Colon (tissue), 2 donors: Measurements from ENCODE around the gene NXPE1.
"Not testable (repeated sequence)": the region's sequence is repeated elsewhere in the genome, so short reads cannot be mapped to it uniquely, and the experiment has no call there.

Experiments used
- FAIRE-seq: peaks from 2 replicates; lab custom pipeline; 2012; peaks lifted over from hg19 to GRCh38; lab: Jason Lieb, UNC
- donor health status: control.
- donor health status: control.

Gene NXPE1

GRCh38 chr11:114559425-114560310, at the start of gene NXPE1:
NXPE1 (minus strand) TSS chr11:114559881; CDS start chr11:114551201, 8,680 bp downstream.
- FAIRE-seq, result no peak

- no peak for FAIRE-seq
These were observed 49.7 kb upstream of the NXPE1 start for GRCh38 chr11:114609429-114609828.

GRCh38 chr11:114608605-114609004, 48.9 kb upstream of the NXPE1 start:
- not testable (repeated sequence) for FAIRE-seq

GRCh38 chr11:114607753-114608459, 48.2 kb upstream of the NXPE1 start:
- no peak for FAIRE-seq

GRCh38 chr11:114606802-114607075, 47.1 kb upstream of the NXPE1 start:
- not testable (repeated sequence) for FAIRE-seq

- FAIRE-seq, result no peak
These were observed 46.5 kb upstream of the NXPE1 start for GRCh38 chr11:114606003-114606801.

GRCh38 chr11:114605370-114605769, 45.7 kb upstream of the NXPE1 start:
- no peak for FAIRE-seq

GRCh38 chr11:114604886-114605285, 45.2 kb upstream of the NXPE1 start:
- no peak for FAIRE-seq

GRCh38 chr11:114604179-114604813, 44.6 kb upstream of the NXPE1 start:
- FAIRE-seq, result no peak

- FAIRE-seq, result not testable (repeated sequence)
These were observed 43.5 kb upstream of the NXPE1 start for GRCh38 chr11:114603151-114603550.

GRCh38 chr11:114598461-114598860, 38.8 kb upstream of the NXPE1 start:
- FAIRE-seq, result no peak

- no peak for FAIRE-seq
These were observed 36.7 kb upstream of the NXPE1 start for GRCh38 chr11:114596175-114596919.

- no peak for FAIRE-seq
These were observed 35.9 kb upstream of the NXPE1 start, which contains the start of gene NXPE4 for GRCh38 chr11:114595571-114595970. NXPE4 (minus strand) TSS chr11:114595786; CDS start chr11:114594759, 1,027 bp downstream.

GRCh38 chr11:114594703-114595102, 35.0 kb upstream of the NXPE1 start:
- no peak for FAIRE-seq

GRCh38 chr11:114587398-114587953, 27.8 kb upstream of the NXPE1 start:
- FAIRE-seq, result no peak

- FAIRE-seq, result no peak
These were observed 27.1 kb upstream of the NXPE1 start for GRCh38 chr11:114586797-114587196.

GRCh38 chr11:114571712-114572111, 12.0 kb upstream of the NXPE1 start:
- no peak for FAIRE-seq

- no peak for FAIRE-seq
These were observed 10.1 kb upstream of the NXPE1 start for GRCh38 chr11:114569801-114570200.

GRCh38 chr11:114566276-114566675, 6.6 kb upstream of the NXPE1 start:
- FAIRE-seq, result no peak

- no peak for FAIRE-seq
These were observed 5.2 kb upstream of the NXPE1 start for GRCh38 chr11:114564831-114565230.

- no peak for FAIRE-seq
These were observed 3.4 kb upstream of the NXPE1 start for GRCh38 chr11:114563077-114563476.
